ENCODE results near the gene INSL3. TPM values are rescaled to one million over a fixed set of nuclear protein-coding genes. Genes with fewer than 3 reads are reported as not detected.

The INSL3 gene
- total RNA-seq, 1 donor from 2014 or later: not detected

- Histone ChIP-seq H3K4me3 (ENCODE audit: insufficient read depth, low read depth, low read length) (no peak overlapping the region), H3K4me1 (ENCODE audit: insufficient read depth, low read length) (peaks cover 7% of the 10 kb centered on the region), H3K36me3 (ENCODE audit: insufficient read depth, low read length) (no peaks in the 10 kb centered on the region), H3K27me3 (ENCODE audit: insufficient read depth, low read length) (no peaks in the 10 kb centered on the region), H4K20me1 (ENCODE audit: insufficient read depth, low read length) (no peaks in the 10 kb centered on the region), H3K9me3 (ENCODE audit: insufficient read depth, low read depth, low read length) (no peaks in the 10 kb centered on the region), H3K27ac (ENCODE audit: low read depth, low read length) (no peak overlapping the region), H3K79me2 (ENCODE audit: insufficient read depth, low read length) (no peaks in the 10 kb centered on the region), H3K4me2 (ENCODE audit: low read length) (no peak overlapping the region), H2AFZ (ENCODE audit: low read depth, low read length) (no peak overlapping the region), H3K9ac (ENCODE audit: low read length) (no peak overlapping the region)
- Mint-ChIP-seq H3K27me3 (ENCODE audit: low read depth, unreplicated experiment) (peaks cover 5% of the 10 kb centered on the region), H3K36me3 (ENCODE audit: low read depth, unreplicated experiment) (peaks cover 3% of the 10 kb centered on the region), H3K4me3 (ENCODE audit: unreplicated experiment) (no peak overlapping the region), H3K27ac (ENCODE audit: unreplicated experiment) (no peak overlapping the region), H3K9me3 (ENCODE audit: unreplicated experiment) (no peaks in the 10 kb centered on the region), H3K4me1 (ENCODE audit: low read depth, unreplicated experiment) (peaks cover 6% of the 10 kb centered on the region)
- no peak for TF ChIP-seq CTCF (IDR thresholded peaks at IDR 0.05; ENCODE audit: insufficient read depth, low read depth, low read length)
- no peak for TF ChIP-seq EZH2 (IDR thresholded peaks at IDR 0.05; ENCODE audit: insufficient read depth, low read length)
- no peak for FAIRE-seq
- DNase-seq (ENCODE audit: low read depth): no peak
Measured at GRCh38 chr19:17854061-17854460, 32.7 kb upstream of the INSL3 start.

- Histone ChIP-seq H3K4me2 (ENCODE audit: low read length) (no peak overlapping the region), H3K9me3 (ENCODE audit: insufficient read depth, low read depth, low read length) (no peaks in the 10 kb centered on the region), H3K9ac (ENCODE audit: low read length) (no peak overlapping the region), H3K27ac (ENCODE audit: low read depth, low read length) (no peak overlapping the region), H3K36me3 (ENCODE audit: insufficient read depth, low read length) (no peaks in the 10 kb centered on the region), H2AFZ (ENCODE audit: low read depth, low read length) (no peak overlapping the region), H3K27me3 (ENCODE audit: insufficient read depth, low read length) (no peaks in the 10 kb centered on the region), H4K20me1 (ENCODE audit: insufficient read depth, low read length) (no peaks in the 10 kb centered on the region), H3K79me2 (ENCODE audit: insufficient read depth, low read length) (no peaks in the 10 kb centered on the region), H3K4me3 (ENCODE audit: insufficient read depth, low read depth, low read length) (no peak overlapping the region), H3K4me1 (ENCODE audit: insufficient read depth, low read length) (peaks cover 11% of the 10 kb centered on the region)
- FAIRE-seq (no peak), DNase-seq (ENCODE audit: low read depth) (no peak)
- TF ChIP-seq CTCF (IDR thresholded peaks at IDR 0.05; ENCODE audit: insufficient read depth, low read depth, low read length) (no peak), EZH2 (IDR thresholded peaks at IDR 0.05; ENCODE audit: insufficient read depth, low read length) (no peak)
- H3K9me3 Mint-ChIP-seq (ENCODE audit: unreplicated experiment): no peaks in the 10 kb centered on the region
- H3K4me3 Mint-ChIP-seq (ENCODE audit: unreplicated experiment): no peak overlapping the region
- peaks cover 6% of the 10 kb centered on the region for H3K4me1 Mint-ChIP-seq (ENCODE audit: low read depth, unreplicated experiment)
- H3K27ac Mint-ChIP-seq (ENCODE audit: unreplicated experiment): no peak overlapping the region
- H3K27me3 Mint-ChIP-seq (ENCODE audit: low read depth, unreplicated experiment): no peaks in the 10 kb centered on the region
- H3K36me3 Mint-ChIP-seq (ENCODE audit: low read depth, unreplicated experiment): peaks cover 3% of the 10 kb centered on the region
Measured at GRCh38 chr19:17848595-17849292, 27.4 kb upstream of the INSL3 start.

All from astrocyte (in vitro differentiated cells and primary cell).